ENCODE measurements around the gene AGRN. TPM values are rescaled to one million over a fixed set of nuclear protein-coding genes. Genes with fewer than 3 reads are reported as not detected.

Gene AGRN
- total RNA-seq, 2 donors from 2014 or later: 87.7 to 92.4 TPM

- DNase-seq (ENCODE audit: low spot score): no peak
- no peak for TF ChIP-seq POLR2A (IDR thresholded peaks at IDR 0.05)
- no peak for TF ChIP-seq CTCF (IDR thresholded peaks at IDR 0.05)
- no peak for TF ChIP-seq POLR2AphosphoS5 (IDR thresholded peaks at IDR 0.05)
- whole genome bisulfite sequencing: 75% methylated on average over 23 of the region's 24 CpGs
- Histone ChIP-seq H3K27ac (no peak overlapping the region), H3K4me3 (no peak overlapping the region), H3K27me3 (replicated peaks; ENCODE audit: insufficient read depth) (no peaks in the 10 kb centered on the region), H3K4me1 (replicated peaks) (peaks cover 4% of the 10 kb centered on the region), H3K36me3 (no peaks in the 10 kb centered on the region), H3K9me3 (no peaks in the 10 kb centered on the region)
- intact Hi-C loops (cut with DNase I): no loop called here
Measured at GRCh38 chr1:996851-997712, 22.8 kb upstream of the AGRN start.

GRCh38 chr1:997713-997992, 22.3 kb upstream of the AGRN start:
- WGBS: 97% methylated on average over 3 of the region's 3 CpGs
- Histone ChIP-seq H3K9me3 (no peaks in the 10 kb centered on the region), H3K4me1 (replicated peaks) (peaks cover 4% of the 10 kb centered on the region), H3K36me3 (no peaks in the 10 kb centered on the region), H3K27ac (no peak overlapping the region), H3K27me3 (replicated peaks; ENCODE audit: insufficient read depth) (no peaks in the 10 kb centered on the region), H3K4me3 (no peak overlapping the region)
- DNase-seq (ENCODE audit: low spot score): no peak
- intact Hi-C loops (cut with DNase I): no loop called here
- no peak for TF ChIP-seq CTCF (IDR thresholded peaks at IDR 0.05)
- no peak for TF ChIP-seq POLR2AphosphoS5 (IDR thresholded peaks at IDR 0.05)
- TF ChIP-seq POLR2A (IDR thresholded peaks at IDR 0.05): no peak

- Histone ChIP-seq H3K36me3 (no peaks in the 10 kb centered on the region), H3K4me1 (replicated peaks) (peaks cover 4% of the 10 kb centered on the region), H3K9me3 (no peaks in the 10 kb centered on the region), H3K4me3 (peak overlapping the region; percentile 59 to 71), H3K27ac (no peak overlapping the region), H3K27me3 (replicated peaks; ENCODE audit: insufficient read depth) (no peaks in the 10 kb centered on the region)
- intact Hi-C loops (cut with DNase I): no loop called here
- 33% methylated on average over 74 of the region's 75 CpGs for WGBS
- no peak for TF ChIP-seq CTCF (IDR thresholded peaks at IDR 0.05)
- TF ChIP-seq POLR2AphosphoS5 (IDR thresholded peaks at IDR 0.05): no peak
- TF ChIP-seq POLR2A (IDR thresholded peaks at IDR 0.05): no peak
- DNase-seq (ENCODE audit: low spot score): no peak
Measured at GRCh38 chr1:997993-998744, 21.8 kb upstream of the AGRN start.

GRCh38 chr1:998745-998994, 21.2 kb upstream of the AGRN start:
- DNase-seq (ENCODE audit: low spot score): no peak
- no peak for TF ChIP-seq CTCF (IDR thresholded peaks at IDR 0.05)
- H3K9me3 ChIP-seq: no peaks in the 10 kb centered on the region
- peak overlapping the region; percentile 59 to 71 for H3K4me3 ChIP-seq
- 2% methylated on average over 17 of the region's 27 CpGs for WGBS
- no peaks in the 10 kb centered on the region for H3K27me3 ChIP-seq (replicated peaks; ENCODE audit: insufficient read depth)
- no peaks in the 10 kb centered on the region for H3K36me3 ChIP-seq
- peaks cover 4% of the 10 kb centered on the region for H3K4me1 ChIP-seq (replicated peaks)
- H3K27ac ChIP-seq: peak overlapping the region in 1 of 2 donors; percentile 94
- intact Hi-C loops (cut with DNase I): no loop called here
